Measurements from ENCODE around the gene SH3BP1. TPM values are rescaled to one million over a fixed set of nuclear protein-coding genes. Genes with fewer than 3 reads are reported as not detected.

Gene SH3BP1
- total RNA-seq, 1 donor from 2014 or later, result 10.4 TPM

DNA sequence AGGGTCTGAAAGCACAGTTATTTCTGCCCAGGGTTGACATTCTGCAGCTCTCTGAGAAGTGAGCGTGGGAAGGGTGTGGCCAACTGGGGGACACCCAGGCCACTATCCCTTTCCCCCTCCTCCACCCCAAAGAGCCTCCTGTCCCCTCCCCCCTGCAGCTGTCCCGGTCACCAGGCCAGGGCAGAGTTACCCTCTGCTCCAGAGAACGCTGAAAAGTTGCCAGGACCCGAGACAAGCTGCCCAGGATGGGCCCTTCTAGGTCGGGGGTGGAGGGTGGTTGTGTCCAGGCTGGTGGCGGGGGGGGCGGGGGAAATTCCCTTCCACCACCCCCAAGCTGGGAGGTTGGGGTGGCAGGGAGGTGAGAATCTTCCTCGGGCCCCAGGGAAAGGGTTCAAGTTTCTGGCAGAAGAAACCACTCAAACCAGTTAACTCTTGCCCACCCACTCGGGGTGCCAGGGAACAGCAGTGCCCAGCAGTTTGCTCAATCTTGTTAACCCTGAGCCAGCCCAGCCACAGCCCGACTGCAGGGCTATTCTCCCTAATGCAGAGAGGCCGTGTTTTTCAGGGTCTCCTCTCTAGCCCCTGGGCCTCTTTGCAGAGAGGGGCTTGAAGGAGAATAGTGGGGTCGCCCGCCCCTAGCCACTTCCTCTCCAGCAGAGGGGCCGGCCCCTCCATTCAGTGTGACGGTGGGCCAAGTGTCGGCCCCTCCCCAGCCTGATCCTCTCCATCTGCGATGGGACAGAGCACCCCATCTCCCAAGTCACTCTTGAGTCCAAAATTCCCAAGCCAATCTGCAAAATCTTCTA lies 36.7 kb downstream of the SH3BP1 start:
- DNase-seq (ENCODE audit: low read depth), result no peak
- Histone ChIP-seq H3K36me3 (ENCODE audit: control insufficient read depth, insufficient read depth, low read length) (peaks cover 2% of the 10 kb centered on the region), H3K4me3 (ENCODE audit: low read depth, low read length) (peak overlapping the region; percentile 50), H3K27me3 (ENCODE audit: control insufficient read depth, insufficient read depth, low read length) (no peaks in the 10 kb centered on the region)
- no peak for TF ChIP-seq CTCF (IDR thresholded peaks at IDR 0.05; ENCODE audit: insufficient read depth, low read length, poor library complexity, severe bottlenecking)

- peaks cover 2% of the 10 kb centered on the region for H3K36me3 ChIP-seq (ENCODE audit: control insufficient read depth, insufficient read depth, low read length)
- no peak for TF ChIP-seq CTCF (IDR thresholded peaks at IDR 0.05; ENCODE audit: insufficient read depth, low read length, poor library complexity, severe bottlenecking)
- DNase-seq (ENCODE audit: low read depth), result peak; percentile 77
- H3K4me3 ChIP-seq (ENCODE audit: low read depth, low read length), result peak overlapping the region; percentile 50
- no peaks in the 10 kb centered on the region for H3K27me3 ChIP-seq (ENCODE audit: control insufficient read depth, insufficient read depth, low read length)
Measured at GRCh38 chr22:37676736-37677492, 37.4 kb downstream of the SH3BP1 start.

- Histone ChIP-seq H3K27me3 (ENCODE audit: control insufficient read depth, insufficient read depth, low read length) (no peaks in the 10 kb centered on the region), H3K36me3 (ENCODE audit: control insufficient read depth, insufficient read depth, low read length) (peaks cover 2% of the 10 kb centered on the region), H3K4me3 (ENCODE audit: low read depth, low read length) (peak overlapping the region; percentile 50)
- DNase-seq (ENCODE audit: low read depth), result no peak
- TF ChIP-seq CTCF (IDR thresholded peaks at IDR 0.05; ENCODE audit: insufficient read depth, low read length, poor library complexity, severe bottlenecking), result no peak
Measured at GRCh38 chr22:37677493-37677974, 38.1 kb downstream of the SH3BP1 start.

GRCh38 chr22:37678372-37678771 lies 38.9 kb downstream of the SH3BP1 start:
- Histone ChIP-seq H3K4me3 (ENCODE audit: low read depth, low read length) (peak overlapping the region; percentile 19), H3K27me3 (ENCODE audit: control insufficient read depth, insufficient read depth, low read length) (no peaks in the 10 kb centered on the region), H3K36me3 (ENCODE audit: control insufficient read depth, insufficient read depth, low read length) (peaks cover 2% of the 10 kb centered on the region)
- no peak for DNase-seq (ENCODE audit: low read depth)
- TF ChIP-seq CTCF (IDR thresholded peaks at IDR 0.05; ENCODE audit: insufficient read depth, low read length, poor library complexity, severe bottlenecking), result no peak

GRCh38 chr22:37679670-37680069 lies 40.2 kb downstream of the SH3BP1 start:
- no peaks in the 10 kb centered on the region for H3K27me3 ChIP-seq (ENCODE audit: control insufficient read depth, insufficient read depth, low read length)
- H3K4me3 ChIP-seq (ENCODE audit: low read depth, low read length), result no peak overlapping the region
- no peak for TF ChIP-seq CTCF (IDR thresholded peaks at IDR 0.05; ENCODE audit: insufficient read depth, low read length, poor library complexity, severe bottlenecking)
- peaks cover 2% of the 10 kb centered on the region for H3K36me3 ChIP-seq (ENCODE audit: control insufficient read depth, insufficient read depth, low read length)
- DNase-seq (ENCODE audit: low read depth), result no peak

Data from kidney epithelial cell (primary cell).